Measurements from ENCODE around the gene CEP95. TPM values are rescaled to one million over a fixed set of nuclear protein-coding genes. Genes with fewer than 3 reads are reported as not detected.

Gene CEP95
- total and polyA plus RNA-seq, 11 donors, result 9.4 to 25.1 (median 13.1) TPM

DNA sequence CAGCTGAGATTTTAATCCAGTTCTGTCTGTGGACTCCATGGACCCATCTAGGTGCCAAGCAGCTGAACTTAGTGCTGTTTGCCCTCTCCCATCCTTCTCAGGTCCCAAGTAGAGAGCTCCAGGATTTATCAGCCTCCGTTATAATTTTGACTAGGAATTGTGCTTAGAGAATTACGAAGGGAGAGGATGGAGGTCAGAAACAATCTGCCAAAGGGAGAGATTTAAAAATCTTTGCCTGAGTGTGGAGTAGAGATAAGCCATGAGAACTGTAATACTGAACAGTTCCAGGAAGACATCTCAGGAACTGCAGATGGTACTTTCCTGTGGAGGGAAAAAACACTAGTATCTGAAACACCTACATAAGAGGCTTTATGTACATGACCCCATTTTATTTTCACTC is 27.0 kb downstream of the CEP95 start:
- H3K9me3 ChIP-seq, result no peaks in the 10 kb centered on the region
- peaks cover 2 to 100% (median 100%) of the 10 kb centered on the region in 9 donors for H3K36me3 ChIP-seq
- intact Hi-C loops (cut with DNase I), result loop anchor here in 2 of 10 donors (2.0 to 10.0 kb wide), 2 partner anchors 27 to 111 kb away; no protein-coding TSS in a partner anchor
- H3K27ac ChIP-seq, result no peak overlapping the region
- no peak overlapping the region for H3K4me3 ChIP-seq
- peaks cover 0 to 7% (median 0%) of the 10 kb centered on the region in 12 donors for H3K4me1 ChIP-seq
- 62 to 76% (median 69%) methylated on average over 2 of the region's 2 CpGs for WGBS, 4 donors
- ATAC-seq, result no peak
- no peak for TF ChIP-seq POLR2A (IDR thresholded peaks at IDR 0.05)
- TF ChIP-seq, protein P1, sequence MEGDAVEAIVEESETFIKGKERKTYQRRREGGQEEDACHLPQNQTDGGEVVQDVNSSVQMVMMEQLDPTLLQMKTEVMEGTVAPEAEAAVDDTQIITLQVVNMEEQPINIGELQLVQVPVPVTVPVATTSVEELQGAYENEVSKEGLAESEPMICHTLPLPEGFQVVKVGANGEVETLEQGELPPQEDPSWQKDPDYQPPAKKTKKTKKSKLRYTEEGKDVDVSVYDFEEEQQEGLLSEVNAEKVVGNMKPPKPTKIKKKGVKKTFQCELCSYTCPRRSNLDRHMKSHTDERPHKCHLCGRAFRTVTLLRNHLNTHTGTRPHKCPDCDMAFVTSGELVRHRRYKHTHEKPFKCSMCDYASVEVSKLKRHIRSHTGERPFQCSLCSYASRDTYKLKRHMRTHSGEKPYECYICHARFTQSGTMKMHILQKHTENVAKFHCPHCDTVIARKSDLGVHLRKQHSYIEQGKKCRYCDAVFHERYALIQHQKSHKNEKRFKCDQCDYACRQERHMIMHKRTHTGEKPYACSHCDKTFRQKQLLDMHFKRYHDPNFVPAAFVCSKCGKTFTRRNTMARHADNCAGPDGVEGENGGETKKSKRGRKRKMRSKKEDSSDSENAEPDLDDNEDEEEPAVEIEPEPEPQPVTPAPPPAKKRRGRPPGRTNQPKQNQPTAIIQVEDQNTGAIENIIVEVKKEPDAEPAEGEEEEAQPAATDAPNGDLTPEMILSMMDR (IDR thresholded peaks at IDR 0.05), result no peak
- no peaks in the 10 kb centered on the region for H3K27me3 ChIP-seq
- DNase-seq, result no peak

DNA sequence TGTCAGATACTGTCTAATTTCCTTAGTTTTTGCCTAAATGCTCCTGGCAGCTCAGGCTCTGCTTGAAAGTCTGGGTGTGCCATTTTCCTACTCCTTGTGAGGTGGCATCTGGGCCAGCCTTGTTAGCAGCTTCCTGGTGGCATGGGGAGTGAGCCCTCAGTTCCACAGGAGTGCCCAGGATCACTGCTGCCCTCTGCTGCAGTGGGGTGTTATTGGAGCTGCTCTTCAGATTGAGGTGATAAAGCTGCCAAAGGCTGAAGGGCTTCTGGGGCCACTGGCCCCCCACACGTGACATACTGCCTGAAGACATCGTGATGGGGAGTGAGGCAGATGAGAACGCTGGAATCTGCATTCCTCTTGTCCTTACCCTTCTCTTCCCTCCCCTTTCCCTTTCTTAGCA is 27.4 kb downstream of the CEP95 start:
- DNase-seq, result no peak
- intact Hi-C loops (cut with DNase I), result loop anchor here in 1 of 10 donors (10.0 kb wide), 1 partner anchor 111 kb away; no protein-coding TSS in a partner anchor
- 74 to 82% (median 78%) methylated on average over 3 of the region's 3 CpGs for WGBS, 4 donors
- Histone ChIP-seq H3K27ac (no peak overlapping the region), H3K36me3 (peaks cover 2 to 100% (median 100%) of the 10 kb centered on the region in 9 donors), H3K9me3 (no peaks in the 10 kb centered on the region), H3K4me3 (no peak overlapping the region), H3K4me1 (peaks cover 0 to 7% (median 0%) of the 10 kb centered on the region in 12 donors), H3K27me3 (no peaks in the 10 kb centered on the region)
- TF ChIP-seq, protein P1 (IDR thresholded peaks at IDR 0.05), result no peak
- TF ChIP-seq POLR2A (IDR thresholded peaks at IDR 0.05), result no peak
- no peak for ATAC-seq

DNA sequence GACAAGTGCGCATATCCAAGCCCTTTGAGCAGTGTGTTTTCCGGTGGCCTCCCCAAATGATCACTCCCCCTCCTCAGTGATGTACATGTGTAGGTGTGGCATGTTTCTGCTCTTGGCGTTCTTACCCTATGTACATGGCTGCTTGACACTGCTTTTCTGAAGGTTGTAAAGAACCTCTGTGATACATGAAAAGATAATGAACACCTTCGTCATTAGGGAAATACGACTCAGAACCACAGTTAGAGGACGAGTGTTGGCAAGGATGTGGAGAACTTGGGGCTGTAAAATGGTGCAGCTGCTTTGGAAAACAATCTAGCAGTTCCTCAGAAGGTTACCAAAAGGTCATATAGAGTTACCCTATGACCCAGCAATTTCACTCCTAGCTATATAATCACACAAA is 28.6 kb downstream of the CEP95 start:
- DNase-seq (no peak), ATAC-seq (no peak)
- Histone ChIP-seq H3K4me3 (no peak overlapping the region), H3K27ac (no peak overlapping the region), H3K4me1 (peaks cover 0 to 7% (median 0%) of the 10 kb centered on the region in 12 donors), H3K36me3 (peaks cover 0 to 100% (median 94%) of the 10 kb centered on the region in 9 donors), H3K27me3 (no peaks in the 10 kb centered on the region), H3K9me3 (no peaks in the 10 kb centered on the region)
- intact Hi-C loops (cut with DNase I), result loop anchor here in 1 of 10 donors (10.0 kb wide), 1 partner anchor 109 kb away; no protein-coding TSS in a partner anchor
- TF ChIP-seq, protein P1 (IDR thresholded peaks at IDR 0.05), result no peak
- TF ChIP-seq POLR2A (IDR thresholded peaks at IDR 0.05), result no peak
- WGBS, 4 donors, result 73 to 78% (median 74%) methylated on average over 6 of the region's 6 CpGs

DNA sequence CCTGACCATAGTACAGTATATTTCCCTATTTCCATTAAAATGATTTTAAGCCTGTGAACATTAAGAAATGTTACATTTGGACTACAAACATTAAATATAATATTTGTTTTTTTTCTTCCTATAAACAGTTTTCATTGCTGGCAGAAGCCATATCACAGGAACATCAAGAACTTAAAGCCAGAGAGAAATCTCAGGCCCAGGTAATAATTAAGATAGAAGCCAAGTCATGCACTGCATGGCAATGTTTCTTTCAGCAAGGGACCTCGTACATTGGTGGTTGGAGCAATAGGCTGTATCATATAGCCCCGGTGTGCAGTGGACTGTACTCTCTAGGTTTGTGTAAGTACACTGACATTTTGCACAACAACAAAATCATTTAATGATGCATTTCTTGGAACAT is 30.1 kb downstream of the CEP95 start:
- Histone ChIP-seq H3K36me3 (peaks cover 0 to 100% (median 92%) of the 10 kb centered on the region in 9 donors), H3K27ac (no peak overlapping the region), H3K4me1 (peaks cover 0 to 7% (median 0%) of the 10 kb centered on the region in 12 donors), H3K9me3 (no peaks in the 10 kb centered on the region), H3K27me3 (no peaks in the 10 kb centered on the region), H3K4me3 (no peak overlapping the region)
- no peak for DNase-seq
- no peak for TF ChIP-seq POLR2A (IDR thresholded peaks at IDR 0.05)
- TF ChIP-seq, protein P1 (IDR thresholded peaks at IDR 0.05), result no peak
- intact Hi-C loops (cut with DNase I), result loop anchor here in 1 of 10 donors (10.0 kb wide), 1 partner anchor 108 kb away; no protein-coding TSS in a partner anchor
- ATAC-seq, result no peak
- WGBS, 4 donors, result 84 to 88% (median 88%) methylated on average over 2 of the region's 2 CpGs

Data from heart left ventricle (tissue), 16 donors.